Occipital lobe (tissue), 1 donor: ENCODE results near the gene EXOC3. TPM values are rescaled to one million over a fixed set of nuclear protein-coding genes. Genes with fewer than 3 reads are reported as not detected.

ENCODE experiments used
- total RNA-seq: library from RNA; depleted of rRNA; stranded (reverse); fragments of >200 nt; gene quantifications from one replicate; pipeline ENCODE4 v1.2.3, GENCODE V29; 2014

The EXOC3 gene
- total RNA-seq, 1 donor from 2014 or later: 21.5 TPM

Other genes starting within 250 kb of the EXOC3 start
- 6.7 TPM for gene CCDC127, start 225.0 kb upstream of the EXOC3 start, total RNA-seq
- gene SDHA, start 224.9 kb upstream of the EXOC3 start, total RNA-seq: 74.4 TPM
- gene PDCD6, start 171.5 kb upstream of the EXOC3 start, total RNA-seq: 63.9 TPM
- gene AHRR, start 121.5 kb upstream of the EXOC3 start, total RNA-seq: 1.4 TPM
- 1.4 TPM for gene SLC9A3, start 81.3 kb downstream of the EXOC3 start, total RNA-seq
- 5.9 TPM for gene CEP72, start 169.2 kb downstream of the EXOC3 start, total RNA-seq